ENCODE measurements around the gene MACROD2. TPM values are rescaled to one million over a fixed set of nuclear protein-coding genes. Genes with fewer than 3 reads are reported as not detected.

The MACROD2 gene
- total RNA-seq, 1 donor from 2014 or later, result 6.7 TPM

DNA sequence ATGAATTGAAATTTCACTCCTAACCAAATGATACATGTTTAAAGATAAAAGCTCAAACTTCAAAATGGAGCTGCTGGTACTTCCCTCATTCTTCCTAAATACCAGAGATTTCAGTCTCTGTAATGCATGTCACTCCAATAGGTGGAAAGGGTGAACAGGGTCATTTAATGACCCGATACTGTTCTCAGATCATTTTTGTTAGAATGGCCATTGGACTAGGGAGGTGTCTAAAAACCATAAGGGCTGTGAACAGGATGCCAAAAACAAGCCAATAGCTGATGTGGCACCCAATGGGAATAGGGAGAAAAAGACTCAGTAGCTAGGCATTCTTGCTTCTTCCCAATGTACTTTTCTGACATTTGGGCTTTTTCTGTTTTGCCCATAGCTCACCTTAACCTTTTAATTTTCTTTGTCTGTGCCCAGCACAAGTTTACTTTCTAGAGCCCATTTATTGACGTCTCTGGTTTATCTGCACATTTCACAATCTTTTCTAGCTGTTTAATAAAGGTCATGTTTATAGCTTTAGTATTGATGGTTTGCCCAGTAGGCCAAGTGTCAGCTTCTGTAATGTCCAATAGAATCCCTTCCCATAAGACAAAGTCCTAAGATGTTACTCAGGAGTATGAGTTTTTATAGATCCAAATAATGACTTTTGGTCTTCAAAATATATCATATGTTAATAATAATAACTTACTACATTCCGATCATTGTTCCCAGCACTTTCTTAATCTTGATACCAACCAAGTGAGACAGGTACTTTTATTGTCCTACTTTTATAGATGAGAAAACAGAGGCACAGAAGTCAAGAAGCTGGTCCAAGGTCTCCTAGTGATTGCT is 366.4 kb downstream of the MACROD2 start:
- no peak for DNase-seq (ENCODE audit: extremely low spot score, unreplicated experiment)
- H3K36me3 Mint-ChIP-seq, result no peaks in the 10 kb centered on the region
- peaks cover 14% of the 10 kb centered on the region for H3K9me3 Mint-ChIP-seq
- no peaks in the 10 kb centered on the region for H3K4me1 Mint-ChIP-seq (ENCODE audit: unreplicated experiment)
- no peaks in the 10 kb centered on the region for H3K27me3 Mint-ChIP-seq
- TF ChIP-seq, protein P1, sequence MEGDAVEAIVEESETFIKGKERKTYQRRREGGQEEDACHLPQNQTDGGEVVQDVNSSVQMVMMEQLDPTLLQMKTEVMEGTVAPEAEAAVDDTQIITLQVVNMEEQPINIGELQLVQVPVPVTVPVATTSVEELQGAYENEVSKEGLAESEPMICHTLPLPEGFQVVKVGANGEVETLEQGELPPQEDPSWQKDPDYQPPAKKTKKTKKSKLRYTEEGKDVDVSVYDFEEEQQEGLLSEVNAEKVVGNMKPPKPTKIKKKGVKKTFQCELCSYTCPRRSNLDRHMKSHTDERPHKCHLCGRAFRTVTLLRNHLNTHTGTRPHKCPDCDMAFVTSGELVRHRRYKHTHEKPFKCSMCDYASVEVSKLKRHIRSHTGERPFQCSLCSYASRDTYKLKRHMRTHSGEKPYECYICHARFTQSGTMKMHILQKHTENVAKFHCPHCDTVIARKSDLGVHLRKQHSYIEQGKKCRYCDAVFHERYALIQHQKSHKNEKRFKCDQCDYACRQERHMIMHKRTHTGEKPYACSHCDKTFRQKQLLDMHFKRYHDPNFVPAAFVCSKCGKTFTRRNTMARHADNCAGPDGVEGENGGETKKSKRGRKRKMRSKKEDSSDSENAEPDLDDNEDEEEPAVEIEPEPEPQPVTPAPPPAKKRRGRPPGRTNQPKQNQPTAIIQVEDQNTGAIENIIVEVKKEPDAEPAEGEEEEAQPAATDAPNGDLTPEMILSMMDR (conservative IDR thresholded peaks at IDR 0.05), result no peak
- no peak overlapping the region for H3K27ac Mint-ChIP-seq
- no peak overlapping the region for H3K4me3 Mint-ChIP-seq

DNA sequence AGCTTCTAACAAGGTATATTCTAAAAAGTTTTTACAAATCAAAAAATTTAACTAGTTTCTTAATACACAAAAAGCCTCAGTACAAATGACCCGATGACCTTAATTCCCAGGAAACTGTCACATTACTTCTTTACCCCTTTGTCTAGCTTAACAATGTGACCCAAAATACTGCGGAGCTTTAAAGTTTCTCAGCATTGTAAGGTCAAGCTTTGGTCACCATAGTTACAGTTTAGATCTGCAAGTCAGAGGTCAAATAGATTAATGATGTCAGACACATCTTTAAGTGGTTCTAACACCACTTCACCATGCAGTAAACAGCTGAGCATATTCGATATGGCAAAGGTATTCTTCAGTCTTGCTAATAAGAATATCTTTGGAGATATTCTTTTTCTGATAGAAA is 378.9 kb downstream of the MACROD2 start:
- TF ChIP-seq, protein P1 (conservative IDR thresholded peaks at IDR 0.05), result no peak
- DNase-seq (ENCODE audit: extremely low spot score, unreplicated experiment), result no peak
- H3K27ac Mint-ChIP-seq, result no peak overlapping the region
- no peaks in the 10 kb centered on the region for H3K36me3 Mint-ChIP-seq
- no peaks in the 10 kb centered on the region for H3K27me3 Mint-ChIP-seq
- H3K4me1 Mint-ChIP-seq (ENCODE audit: unreplicated experiment), result peaks cover 45% of the 10 kb centered on the region
- H3K9me3 Mint-ChIP-seq, result peaks cover under 1% of the 10 kb centered on the region
- H3K4me3 Mint-ChIP-seq, result no peak overlapping the region

DNA sequence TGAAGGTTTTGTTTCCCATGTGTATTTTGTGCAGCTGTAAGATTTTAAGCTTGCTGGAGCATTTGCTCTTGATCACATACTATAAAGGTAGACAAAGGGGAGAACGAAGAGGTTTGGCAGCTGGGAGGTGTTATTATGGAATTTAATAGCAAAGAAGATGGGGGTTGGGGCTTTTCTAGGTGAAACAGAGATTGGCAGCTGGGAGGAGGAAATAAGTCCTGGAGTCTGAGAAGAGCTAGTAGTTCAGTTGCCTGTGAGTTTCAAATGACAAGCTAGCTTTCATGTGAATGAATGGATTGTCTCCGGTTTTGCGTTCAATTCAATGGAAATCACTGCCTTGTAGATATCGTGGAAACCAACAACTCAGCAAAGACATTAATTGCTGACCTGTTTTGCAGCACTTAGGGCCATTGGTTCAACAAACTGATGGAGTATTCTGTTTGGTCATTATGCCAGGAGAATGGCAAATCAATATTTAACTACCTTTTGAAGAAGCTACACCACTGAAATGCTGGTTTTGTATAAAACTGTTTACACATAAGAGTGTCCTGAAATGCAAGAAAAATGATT is 380.2 kb downstream of the MACROD2 start:
- Mint-ChIP-seq H3K4me3 (peak overlapping the region; percentile 27), H3K9me3 (no peaks in the 10 kb centered on the region), H3K27ac (no peak overlapping the region), H3K27me3 (no peaks in the 10 kb centered on the region), H3K36me3 (no peaks in the 10 kb centered on the region), H3K4me1 (ENCODE audit: unreplicated experiment) (peaks cover 45% of the 10 kb centered on the region)
- no peak for DNase-seq (ENCODE audit: extremely low spot score, unreplicated experiment)
- TF ChIP-seq, protein P1 (conservative IDR thresholded peaks at IDR 0.05), result no peak

DNA sequence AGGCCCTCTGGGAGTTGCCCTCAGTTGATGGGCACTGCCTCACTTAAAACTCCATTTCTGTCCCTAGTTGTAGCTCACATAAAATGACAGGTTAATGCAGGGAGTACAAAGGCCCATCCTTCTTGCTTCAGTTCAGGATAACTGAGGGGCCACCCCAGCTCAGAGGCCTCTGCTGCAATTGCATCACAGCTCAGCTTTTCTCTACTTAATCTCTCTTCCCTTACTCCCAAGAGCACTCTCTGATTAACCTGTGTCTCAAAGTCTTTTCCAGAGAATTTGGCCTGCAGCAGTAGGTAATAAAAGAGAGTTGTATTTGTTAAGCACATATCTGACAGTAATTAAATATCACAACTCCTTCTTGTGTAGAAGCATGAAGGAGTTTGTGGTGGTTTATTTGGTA is 383.0 kb downstream of the MACROD2 start:
- DNase-seq (ENCODE audit: extremely low spot score, unreplicated experiment), result no peak
- Mint-ChIP-seq H3K4me3 (no peak overlapping the region), H3K27me3 (no peaks in the 10 kb centered on the region), H3K4me1 (ENCODE audit: unreplicated experiment) (peaks cover 38% of the 10 kb centered on the region), H3K36me3 (no peaks in the 10 kb centered on the region), H3K27ac (no peak overlapping the region), H3K9me3 (peaks cover 5% of the 10 kb centered on the region)
- TF ChIP-seq, protein P1 (conservative IDR thresholded peaks at IDR 0.05), result no peak

DNA sequence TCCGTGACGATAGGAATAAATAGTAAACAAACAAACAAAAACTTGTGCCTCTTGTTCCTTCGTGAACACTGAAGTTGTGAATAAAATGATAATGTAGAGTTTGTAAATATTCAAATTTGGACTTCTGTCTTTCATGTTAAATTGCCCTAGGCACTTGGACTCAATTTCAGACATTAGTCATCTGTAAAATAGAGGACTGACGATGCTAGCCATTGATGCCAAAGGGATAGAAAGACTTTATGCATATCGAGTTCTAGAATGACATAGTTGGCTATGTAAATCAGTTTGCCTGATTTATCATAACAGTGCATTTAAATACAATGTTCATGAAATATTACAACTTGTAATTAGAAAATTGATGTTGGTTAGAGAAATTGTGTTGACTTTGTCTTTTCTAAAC is 388.0 kb downstream of the MACROD2 start:
- Mint-ChIP-seq H3K27me3 (no peaks in the 10 kb centered on the region), H3K27ac (no peak overlapping the region), H3K9me3 (peaks cover 5% of the 10 kb centered on the region), H3K4me3 (no peak overlapping the region), H3K4me1 (ENCODE audit: unreplicated experiment) (peaks cover 12% of the 10 kb centered on the region), H3K36me3 (no peaks in the 10 kb centered on the region)
- TF ChIP-seq, protein P1 (conservative IDR thresholded peaks at IDR 0.05), result no peak
- no peak for DNase-seq (ENCODE audit: extremely low spot score, unreplicated experiment)
